B cell (primary cell): ENCODE results near the gene ZFP57. TPM values are rescaled to one million over a fixed set of nuclear protein-coding genes. Genes with fewer than 3 reads are reported as not detected.

Experiments used
- ATAC-seq: fragments of 200-7000 bp; cut with Tn5 transposase; one replicate; pipeline ENCODE4 v1.10.0; 2021; ENCODE audit warnings: low read depth, mild to moderate bottlenecking, moderate number of reproducible peaks, moderate library complexity
- CTCF ChIA-PET: fragments of 350-600 bp; sonication (Branson Sonifier 250); formaldehyde crosslinking; loops from one replicate; lab custom pipeline; 2021; ENCODE audit warnings: antibody characterized with exemption, inconsistent platforms; lab: Charles Lee
- POLR2A ChIA-PET: fragments of 350-600 bp; sonication (Branson Sonifier 250); formaldehyde crosslinking; loops from one replicate; lab custom pipeline; 2021; ENCODE audit warnings: antibody characterized with exemption; lab: Charles Lee
- DNase-seq: peaks from one replicate; pipeline ENCODE4 v3.0.0; 2013
- H2AFZ ChIP-seq: 2 replicates; pipeline ENCODE4 v1.6.1; 2012; ENCODE audit warnings: mild to moderate bottlenecking, low read depth, low read length; ENCODE audit not compliant: insufficient read depth, poor library complexity, severe bottlenecking
- H3K27ac ChIP-seq, 2 donors: 1 replicate in 1 of 2; 2 replicates in 1 of 2; pipeline ENCODE4 v1.5.1; 2012 to 2013; ENCODE audit warnings: low read length in 2 of 2, mild to moderate bottlenecking in 2 of 2, moderate library complexity in 1 of 2
- H3K27me3 ChIP-seq, 4 experiments: fragments of 200-600 bp in 1 of 4; sonication (generic) in 1 of 4; replicated peaks in 1 of 4; 1 replicate in 2 of 4; 2 replicates in 2 of 4; pipeline versions ENCODE4 v1.6.1 to v1.7.0; 2013 to 2016; ENCODE audit warnings: low read length in 3 of 4, mild to moderate bottlenecking in 2 of 4, mixed read lengths in 1 of 4, moderate library complexity in 1 of 4; ENCODE audit not compliant: insufficient read depth in 4 of 4, control insufficient read depth in 3 of 4; ENCODE audit errors: control extremely low read depth in 1 of 4
- H3K36me3 ChIP-seq, 2 experiments: replicated peaks in 1 of 2; 1 replicate in 1 of 2; 2 replicates in 1 of 2; pipeline versions ENCODE4 v1.6.1 to v1.7.1; 2013; ENCODE audit warnings: low read length in 1 of 2; ENCODE audit not compliant: insufficient read depth in 2 of 2, control insufficient read depth in 1 of 2; ENCODE audit errors: control extremely low read depth in 1 of 2, extremely low read depth in 1 of 2
- H3K4me1 ChIP-seq, 2 donors: fragments of 200-600 bp in 1 of 2; sonication (generic) in 1 of 2; 1 replicate in 1 of 2; 2 replicates in 1 of 2; pipeline versions ENCODE4 v1.5.1 to v1.6.1; 2013 to 2017; ENCODE audit warnings: low read length in 2 of 2; ENCODE audit not compliant: control insufficient read depth in 2 of 2, insufficient read depth in 2 of 2
- H3K4me2 ChIP-seq: replicated peaks from 2 replicates; pipeline ENCODE3; 2012; ENCODE audit warnings: mild to moderate bottlenecking, low read depth, low read length; ENCODE audit not compliant: poor library complexity, severe bottlenecking
- H3K4me3 ChIP-seq, 5 experiments: fragments of 200-600 bp in 1 of 5; sonication (generic) in 1 of 5; 1 replicate in 3 of 5; 2 replicates in 2 of 5; pipeline versions ENCODE4 v1.5.1 to v1.7.0; 2011 to 2016; ENCODE audit warnings: low read length in 4 of 5, mild to moderate bottlenecking in 4 of 5, low read depth in 2 of 5, control low read depth in 1 of 5, moderate library complexity in 1 of 5; ENCODE audit not compliant: insufficient read depth in 1 of 5; ENCODE audit errors: control extremely low read depth in 1 of 5, extremely low read depth in 1 of 5
- H3K79me2 ChIP-seq: fragments of 200-600 bp; sonication (generic); one replicate; pipeline ENCODE4 v1.6.0; 2016; ENCODE audit warnings: low read length; ENCODE audit not compliant: control insufficient read depth, insufficient read depth
- H3K9ac ChIP-seq: fragments of 200-600 bp; sonication (generic); 2 replicates; pipeline ENCODE4 v1.6.1; 2017; ENCODE audit warnings: mild to moderate bottlenecking, low read length, moderate library complexity
- H3K9me3 ChIP-seq, 3 donors: one replicate each; pipeline versions ENCODE4 v1.6.1 to v1.7.1; 2013; ENCODE audit warnings: low read length in 2 of 3; ENCODE audit not compliant: control insufficient read depth in 2 of 3, insufficient read depth in 1 of 3; ENCODE audit errors: control extremely low read depth in 1 of 3
- H4K20me1 ChIP-seq: 2 replicates; pipeline ENCODE4 v1.6.0; 2012; ENCODE audit warnings: mild to moderate bottlenecking, low read length; ENCODE audit not compliant: insufficient read depth, control insufficient read depth, poor library complexity, severe bottlenecking
- H3K27ac Mint-ChIP-seq: one replicate; pipeline ENCODE4 v1.8.0; 2021; ENCODE audit warnings: mixed read lengths
- H3K27me3 Mint-ChIP-seq: one replicate; pipeline ENCODE4 v1.8.0; 2021; ENCODE audit warnings: mixed read lengths
- H3K4me1 Mint-ChIP-seq: one replicate; pipeline ENCODE4 v1.8.0; 2021; ENCODE audit warnings: mixed read lengths
- H3K4me3 Mint-ChIP-seq: one replicate; pipeline ENCODE4 v1.8.0; 2021; ENCODE audit warnings: mixed read lengths
- H3K9me3 Mint-ChIP-seq: one replicate; pipeline ENCODE4 v1.8.0; 2022; ENCODE audit warnings: mixed read lengths; ENCODE audit not compliant: insufficient read depth
- CTCF ChIP-seq: fragments of 200-600 bp; IDR thresholded peaks from one replicate; pipeline ENCODE4 v1.8.0; 2022; ENCODE audit warnings: antibody characterized with exemption, mild to moderate bottlenecking
- EZH2 ChIP-seq: IDR thresholded peaks from 2 replicates; pipeline ENCODE4 v1.6.1; 2012; ENCODE audit warnings: borderline replicate concordance, low read depth, mild to moderate bottlenecking, moderate library complexity, low read length; ENCODE audit not compliant: insufficient read depth, poor library complexity, severe bottlenecking
- WGBS: methylation state at CpG from one replicate; pipeline ENCODE4 v1.1.5; 2013; ENCODE audit warnings: missing lambda C conversion rate; ENCODE audit not compliant: insufficient coverage; 5-methylcytosine and 5-hydroxymethylcytosine counted together
- intact Hi-C: fragments of 100-400 bp; cut with micrococcal nuclease; formaldehyde crosslinking; loops from one replicate; pipeline ENCODE4 v1.10.0; 2022
- polyA plus RNA-seq: library from polyadenylated mRNA; depleted of rRNA; stranded (reverse); fragments of >200 nt; gene quantifications from 2 replicates; pipeline ENCODE4 v1.2.3, GENCODE V29; 2012
- total RNA-seq, 2 donors: library from RNA; stranded (reverse); fragments of 120-200 nt in 1 of 2; gene quantifications; 1 replicate in 1 of 2; 2 replicates in 1 of 2; pipeline versions ENCODE4 v1.2.3 to v1.2.4, GENCODE V29; 2013 to 2022

Gene ZFP57
- total and polyA plus RNA-seq, 2 donors (not counting 1 experiment from before 2014, with no cell fraction given) = 0.39 to 5.0 TPM

GRCh38 chr6:29726571-29727194, 45.7 kb upstream of the ZFP57 start:
- Mint-ChIP-seq H3K27me3 (no peaks in the 10 kb centered on the region), H3K4me3 (peak overlapping the region; percentile 96), H3K9me3 (no peaks in the 10 kb centered on the region), H3K27ac (peak overlapping the region; percentile 53), H3K4me1 (peaks cover 75% of the 10 kb centered on the region)
- peaks cover 0 to 43% of the 10 kb centered on the region in 2 experiments for H3K36me3 ChIP-seq
- peaks cover 48% of the 10 kb centered on the region for H4K20me1 ChIP-seq
- DNase-seq (no peak), ATAC-seq (no peak)
- TF ChIP-seq EZH2 (no peak), CTCF (no peak)
- CTCF ChIA-PET = interaction anchor here (0.7 to 3.9 kb wide), 7 partner anchors 9 to 250 kb away, joined by 3 to 41 read pairs (median 7); no protein-coding TSS in a partner anchor
- POLR2A ChIA-PET = no interaction called here
- no peaks in the 10 kb centered on the region for H3K27me3 ChIP-seq
- H3K9ac ChIP-seq = no peak overlapping the region
- H3K79me2 ChIP-seq = peaks cover 43% of the 10 kb centered on the region
- intact Hi-C loops = no loop called here
- peaks cover 29 to 39% of the 10 kb centered on the region in 2 donors for H3K4me1 ChIP-seq
- 100% methylated on average over 2 of the region's 9 CpGs for WGBS
- H3K4me3 ChIP-seq = no peak overlapping the region
- no peak overlapping the region for H2AFZ ChIP-seq
- no peak overlapping the region for H3K27ac ChIP-seq
- no peaks in the 10 kb centered on the region for H3K9me3 ChIP-seq
- H3K4me2 ChIP-seq = peak overlapping the region; percentile 95

GRCh38 chr6:29726001-29726400, 45.0 kb upstream of the ZFP57 start:
- H3K9ac ChIP-seq = peak overlapping the region; percentile 100
- H4K20me1 ChIP-seq = peaks cover 48% of the 10 kb centered on the region
- Mint-ChIP-seq H3K27me3 (no peaks in the 10 kb centered on the region), H3K27ac (peak overlapping the region; percentile 84), H3K4me3 (peak overlapping the region; percentile 96), H3K4me1 (peaks cover 76% of the 10 kb centered on the region), H3K9me3 (no peaks in the 10 kb centered on the region)
- no peak for DNase-seq
- ChIA-PET POLR2A (interaction anchor here (1.0 to 1.5 kb wide), 3 partner anchors 10 to 334 kb away, joined by 3 to 6 read pairs (median 6); partner anchors contain the start of gene POLR1H), CTCF (interaction anchor here (1.4 to 3.9 kb wide), 5 partner anchors 10 to 72 kb away, joined by 5 to 41 read pairs (median 11); no protein-coding TSS in a partner anchor)
- no peak for ATAC-seq
- H3K79me2 ChIP-seq = peaks cover 48% of the 10 kb centered on the region
- H3K36me3 ChIP-seq = peaks cover 0 to 43% of the 10 kb centered on the region in 2 experiments
- no peaks in the 10 kb centered on the region for H3K27me3 ChIP-seq
- peak overlapping the region in 3 of 5 experiments; percentile 21 to 100 (median 90) for H3K4me3 ChIP-seq
- H3K9me3 ChIP-seq = no peaks in the 10 kb centered on the region
- no peak overlapping the region for H2AFZ ChIP-seq
- H3K4me2 ChIP-seq = peak overlapping the region; percentile 95
- H3K27ac ChIP-seq = peak overlapping the region in 1 of 2 donors; percentile 50
- TF ChIP-seq EZH2 (no peak), CTCF (no peak)
- H3K4me1 ChIP-seq = peaks cover 29 to 43% of the 10 kb centered on the region in 2 donors
- intact Hi-C loops = no loop called here
- WGBS = 67% methylated on average over 1 of the region's 1 CpG
